Heart left ventricle (tissue), 16 donors: ENCODE results near the gene SEPTIN6. TPM values are rescaled to one million over a fixed set of nuclear protein-coding genes. Genes with fewer than 3 reads are reported as not detected.
A peak's percentile ranks its signal among the peaks of the same experiment; 100 is the strongest.
"Not testable (repeated sequence)": the region's sequence is repeated elsewhere in the genome, so short reads cannot be mapped to it uniquely, and the experiment has no call there.

Experiments
- ATAC-seq, 4 donors: fragments of 200-7000 bp; cut with Tn5 transposase; one replicate each; pipeline ENCODE4 v1.9.1; 2020 to 2022; ENCODE audit warnings: moderate library complexity in 4 of 4, mild to moderate bottlenecking in 3 of 4, moderate number of reproducible peaks in 1 of 4
- DNase-seq, 5 donors: peaks; one replicate each; pipeline ENCODE4 v3.0.0-alpha.2; 2020
- H3K27ac ChIP-seq, 12 donors: fragments of 200-600 bp; sonication (generic) in 4 of 12; one replicate each; pipeline versions ENCODE4 v1.5.0 to v1.8.0; 2016 to 2022; ENCODE audit warnings: mild to moderate bottlenecking in 2 of 12
- H3K27me3 ChIP-seq, 9 donors: fragments of 200-600 bp; sonication (generic) in 2 of 9; one replicate each; pipeline versions ENCODE4 v1.5.1 to v1.8.0; 2016 to 2022; ENCODE audit warnings: mild to moderate bottlenecking in 3 of 9
- H3K36me3 ChIP-seq, 9 donors: fragments of 200-600 bp; sonication (generic) in 2 of 9; one replicate each; pipeline versions ENCODE4 v1.5.0 to v1.8.0; 2018 to 2022; ENCODE audit warnings: mild to moderate bottlenecking in 2 of 9
- H3K4me1 ChIP-seq, 12 donors: fragments of 200-600 bp; sonication (generic) in 4 of 12; one replicate each; pipeline versions ENCODE4 v1.5.0 to v1.8.0; 2016 to 2022; ENCODE audit warnings: mild to moderate bottlenecking in 3 of 12
- H3K4me3 ChIP-seq, 12 donors: fragments of 200-600 bp; sonication (generic) in 4 of 12; one replicate each; pipeline versions ENCODE4 v1.5.0 to v1.8.0; 2017 to 2022; ENCODE audit warnings: mild to moderate bottlenecking in 9 of 12, moderate library complexity in 4 of 12
- H3K9me3 ChIP-seq, 12 donors: fragments of 200-600 bp; sonication (generic) in 4 of 12; one replicate each; pipeline versions ENCODE4 v1.5.0 to v1.8.0; 2016 to 2022; ENCODE audit warnings: mild to moderate bottlenecking in 1 of 12
- CTCF ChIP-seq, 12 donors: fragments of 200-600 bp; sonication (generic) in 4 of 12; IDR thresholded peaks; one replicate each; pipeline versions ENCODE4 v1.5.0 to v1.8.0; 2018 to 2022; ENCODE audit warnings: antibody characterized with exemption in 12 of 12, mild to moderate bottlenecking in 5 of 12
- POLR2A ChIP-seq, 2 donors: fragments of 450-650 bp; IDR thresholded peaks; one replicate each; pipeline ENCODE4 v1.6.1; 2017; ENCODE audit warnings: antibody characterized with exemption in 2 of 2, mild to moderate bottlenecking in 2 of 2, moderate library complexity in 2 of 2
- WGBS, 4 donors: extraction: QIAGEN DNeasy Blood & Tissue Kit in 2 of 4; methylation state at CpG; one replicate each; pipeline versions ENCODE4 v1.1.5 to v1.1.7; 2013 to 2018; 5-methylcytosine and 5-hydroxymethylcytosine counted together
- intact Hi-C, 10 donors: fragments of 100-400 bp; cut with DNase I; formaldehyde crosslinking; loops; one replicate each; pipeline versions ENCODE4 v1.11.1 to v1.14.2; 2022
- polyA plus RNA-seq, 2 donors: library from polyadenylated mRNA; stranded (reverse); fragments of 200-250 nt; gene quantifications; one replicate each; pipeline ENCODE4 v1.2.3, GENCODE V29; 2013
- total RNA-seq, 9 donors: library from RNA; depleted of rRNA in 2 of 9; stranded (reverse); fragments of >200 nt in 2 of 9; fragmentation: NEBNext Ultra II Directional in 3 of 9; extraction: Animal tissue kit (Norgen Biotek cat#: 25700) in 3 of 9; gene quantifications; one replicate each; pipeline versions ENCODE4 v1.1.0 to v1.2.4, GENCODE V29; 2016 to 2023
- donor health status: ischemic (EF 13 %, LVEDD 7.1; RV severe dilation, severe dysfunction).
- donor health status: healthy with polysubstance abuse.
- donor health status: DM: no; HTN: yes; CAD: no.
- donor health status: DM: no; HTN: no; CAD: no.
- donor health status: ischemic (EF 25% LVEDD 6.9; RV normal size, moderate dysfunction).
- donor health status: ischemic (EF 25% LVEDD 5.7; RV mildly dilated, moderate dysfunction).
- donor health status: healthy.
- donor health status: DM: yes; HTN: yes; CAD: no.
- donor health status: ischemic (EF 35%, LVEDD 5.7; RV mildly dilated, moderate dysfunction).
- donor health status: nonischemic (EF 11% LVEDD 7.7; RV severe dilation, severe dysfunction).
- donor health status: DM: yes; HTN: yes; CAD: no.
- donor health status: PGD.
- donor health status: ischemic (EF 29% LVEDD 5.4; RV normal size, mild dysfunction).
- donor health status: nonischemic (EF 23%, LVEDD 6.1; RV moderate dilation, normal function).

The SEPTIN6 gene
- total and polyA plus RNA-seq, 11 donors = 3.3 to 36.4 (median 9.8) TPM

- Histone ChIP-seq H3K36me3 (no peaks in the 10 kb centered on the region), H3K9me3 (no peaks in the 10 kb centered on the region), H3K4me1 (peaks cover 0 to 75% (median 12%) of the 10 kb centered on the region in 12 donors), H3K27ac (peak overlapping the region in 4 of 12 donors; percentile 24 to 94 (median 70)), H3K4me3 (no peak overlapping the region), H3K27me3 (no peaks in the 10 kb centered on the region)
- ATAC-seq (no peak), DNase-seq (no peak)
- intact Hi-C loops = no loop called here
- TF ChIP-seq POLR2A (IDR thresholded peaks at IDR 0.05) (no peak), CTCF (IDR thresholded peaks at IDR 0.05) (no peak)
- 68 to 75% (median 72%) methylated on average over 5 of the region's 5 CpGs for WGBS, 4 donors
Observed at GRCh38 chrX:119687661-119688413, 5.1 kb downstream of the SEPTIN6 start.

- TF ChIP-seq POLR2A (IDR thresholded peaks at IDR 0.05) = no peak
- TF ChIP-seq CTCF (IDR thresholded peaks at IDR 0.05) = no peak
- Histone ChIP-seq H3K27me3 (no peaks in the 10 kb centered on the region), H3K4me3 (peak overlapping the region in 4 of 12 donors; percentile 7 to 33 (median 10)), H3K9me3 (no peaks in the 10 kb centered on the region), H3K36me3 (no peaks in the 10 kb centered on the region), H3K27ac (peak overlapping the region; percentile 33 to 94 (median 78)), H3K4me1 (peaks cover 0 to 80% (median 12%) of the 10 kb centered on the region in 12 donors)
- DNase-seq = peak in 1 of 5 donors; percentile 25
- intact Hi-C loops = no loop called here
- WGBS, 4 donors = 47 to 72% (median 59%) methylated on average over 12 of the region's 12 CpGs
- ATAC-seq = peak in 2 of 4 donors; percentile 26 to 29
Observed at GRCh38 chrX:119686087-119686691, 6.8 kb downstream of the SEPTIN6 start.

- intact Hi-C loops = no loop called here
- TF ChIP-seq CTCF (IDR thresholded peaks at IDR 0.05) (no peak), POLR2A (IDR thresholded peaks at IDR 0.05) (no peak)
- Histone ChIP-seq H3K9me3 (no peaks in the 10 kb centered on the region), H3K27ac (peak overlapping the region; percentile 33 to 94 (median 78)), H3K27me3 (no peaks in the 10 kb centered on the region), H3K4me3 (peak overlapping the region in 5 of 12 donors; percentile 7 to 33 (median 12)), H3K36me3 (no peaks in the 10 kb centered on the region), H3K4me1 (peaks cover 0 to 80% (median 12%) of the 10 kb centered on the region in 12 donors)
- 45 to 54% (median 47%) methylated on average over 15 of the region's 15 CpGs for WGBS, 4 donors
- DNase-seq (peak in 3 of 5 donors; percentile 53 to 68 (median 57)), ATAC-seq (peak; percentile 64 to 93 (median 84))
Observed at GRCh38 chrX:119685225-119686066, 7.5 kb downstream of the SEPTIN6 start.

- Histone ChIP-seq H3K4me1 (peaks cover 0 to 80% (median 12%) of the 10 kb centered on the region in 12 donors), H3K4me3 (peak overlapping the region in 2 of 12 donors; percentile 22 to 33), H3K27ac (peak overlapping the region; percentile 33 to 94 (median 78)), H3K27me3 (no peaks in the 10 kb centered on the region), H3K36me3 (no peaks in the 10 kb centered on the region), H3K9me3 (no peaks in the 10 kb centered on the region)
- intact Hi-C loops = no loop called here
- no peak for DNase-seq
- no peak for TF ChIP-seq CTCF (IDR thresholded peaks at IDR 0.05)
- TF ChIP-seq POLR2A (IDR thresholded peaks at IDR 0.05) = no peak
- ATAC-seq = no peak
- 34 to 58% (median 46%) methylated on average over 1 of the region's 1 CpG for WGBS, 4 donors
Observed at GRCh38 chrX:119684916-119685224, 8.1 kb downstream of the SEPTIN6 start.

- H3K36me3 ChIP-seq, H3K9me3 ChIP-seq, DNase-seq, H3K4me3 ChIP-seq, intact Hi-C loops, H3K27me3 ChIP-seq, ATAC-seq: not testable (repeated sequence)
- peaks cover 0 to 82% (median 12%) of the 10 kb centered on the region in 12 donors for H3K4me1 ChIP-seq
- WGBS, 4 donors = 86 to 93% (median 90%) methylated on average over 8 of the region's 8 CpGs
- peak overlapping the region in 5 of 12 donors; percentile 86 to 94 (median 89) for H3K27ac ChIP-seq
Observed at GRCh38 chrX:119684312-119684711, 8.7 kb downstream of the SEPTIN6 start.
